HG02970 (cell line): ENCODE results near the gene POLR1F.
"Not testable (repeated sequence)": the region's sequence is repeated elsewhere in the genome, so short reads cannot be mapped to it uniquely, and the experiment has no call there.

Experiments
- ATAC-seq: cut with Tn5 transposase; IDR thresholded peaks from one replicate; pipeline ENCODE4 v1.9.1; 2021; ENCODE audit warnings: mild to moderate bottlenecking, moderate library complexity, moderate number of reproducible peaks; ENCODE audit not compliant: unreplicated experiment, low FRiP score

The POLR1F gene

GRCh38 chr7:19708397-19709248 lies at the start of gene POLR1F:
Gene POLR1F (minus strand): TSS chr7:19709037. CDS start chr7:19709016, 21 bp downstream.
- peak; percentile 99 for ATAC-seq

GRCh38 chr7:19754521-19755116 lies 45.8 kb upstream of the POLR1F start:
- no peak for ATAC-seq

GRCh38 chr7:19752020-19752419 lies 43.2 kb upstream of the POLR1F start:
- ATAC-seq, result no peak

GRCh38 chr7:19749658-19750057 lies 40.8 kb upstream of the POLR1F start:
- no peak for ATAC-seq

GRCh38 chr7:19747740-19748339 lies 39.0 kb upstream of the POLR1F start:
- ATAC-seq, result no peak

- ATAC-seq, result no peak
Measured at GRCh38 chr7:19744075-19744474, 35.2 kb upstream of the POLR1F start.

- ATAC-seq, result no peak
Measured at GRCh38 chr7:19728716-19729115, 19.9 kb upstream of the POLR1F start.

GRCh38 chr7:19725770-19726169 lies 16.9 kb upstream of the POLR1F start:
- ATAC-seq, result no peak

- no peak for ATAC-seq
Measured at GRCh38 chr7:19715499-19715898, 6.7 kb upstream of the POLR1F start.

- no peak for ATAC-seq
Measured at GRCh38 chr7:19713676-19714075, 4.8 kb upstream of the POLR1F start.

GRCh38 chr7:19709249-19709578 lies 377 bp upstream of the POLR1F start:
- no peak for ATAC-seq

GRCh38 chr7:19707240-19707639 lies 1.6 kb downstream of the POLR1F start:
- no peak for ATAC-seq

- ATAC-seq, result no peak
Measured at GRCh38 chr7:19705663-19706062, 3.2 kb downstream of the POLR1F start.

- no peak for ATAC-seq
Measured at GRCh38 chr7:19701471-19701870, 7.4 kb downstream of the POLR1F start.

GRCh38 chr7:19700936-19701335 lies 7.9 kb downstream of the POLR1F start:
- no peak for ATAC-seq

- no peak for ATAC-seq
Measured at GRCh38 chr7:19698331-19698730, 10.5 kb downstream of the POLR1F start.

- ATAC-seq, result no peak
Measured at GRCh38 chr7:19696926-19697325, 11.9 kb downstream of the POLR1F start.

GRCh38 chr7:19692111-19692828 lies 16.6 kb downstream of the POLR1F start:
- no peak for ATAC-seq

- ATAC-seq, result no peak
Measured at GRCh38 chr7:19690736-19691135, 18.1 kb downstream of the POLR1F start.

- not testable (repeated sequence) for ATAC-seq
Measured at GRCh38 chr7:19689130-19689529, 19.7 kb downstream of the POLR1F start.

- ATAC-seq, result no peak
Measured at GRCh38 chr7:19681596-19681995, 27.2 kb downstream of the POLR1F start.
